ENCODE data around the gene NIPSNAP3A.

NIPSNAP3A gene

GRCh38 chr9:104743376-104743985, 4.0 kb upstream of the NIPSNAP3A start:
- no peak overlapping the region for H3K4me3 ChIP-seq (replicated peaks; ENCODE audit: insufficient read depth, low read length)

GRCh38 chr9:104745852-104746251, 1.6 kb upstream of the NIPSNAP3A start:
- Histone ChIP-seq H3K27ac (replicated peaks) (peak overlapping the region; percentile 93; the same call in 1 of the 2 replicates), H3K4me3 (replicated peaks; ENCODE audit: insufficient read depth, low read length) (no peak overlapping the region), H3K27me3 (ENCODE audit: insufficient read depth, poor library complexity, severe bottlenecking) (no peaks in the 10 kb centered on the region)
- no peak for TF ChIP-seq SPI1 (IDR thresholded peaks at IDR 0.05; ENCODE audit: borderline replicate concordance, low read depth)
- no peak for TF ChIP-seq GABPA (IDR thresholded peaks at IDR 0.05; ENCODE audit: low read depth)
- TF ChIP-seq REST (IDR thresholded peaks at IDR 0.05; ENCODE audit: insufficient replicate concordance, low read depth): no peak
- TF ChIP-seq CTCF (IDR thresholded peaks at IDR 0.05; ENCODE audit: insufficient read depth, low read length): no peak
- TF ChIP-seq POLR2AphosphoS5 (IDR thresholded peaks at IDR 0.05; ENCODE audit: low read depth): no peak
- no peak for DNase-seq (ENCODE audit: low read depth in 1 of 2, low spot score in 1 of 2)

More at GRCh38 chr9:104743376-104743985, 4.0 kb upstream of the NIPSNAP3A start:
- TF ChIP-seq CTCF (IDR thresholded peaks at IDR 0.05; ENCODE audit: insufficient read depth, low read length): peak; percentile 37
- TF ChIP-seq REST (IDR thresholded peaks at IDR 0.05; ENCODE audit: insufficient replicate concordance, low read depth): no peak
- DNase-seq (ENCODE audit: low read depth in 1 of 2, low spot score in 1 of 2): peak in 1 of 2 experiments; percentile 45
- Histone ChIP-seq H3K27ac (replicated peaks) (no peak overlapping the region), H3K27me3 (ENCODE audit: insufficient read depth, poor library complexity, severe bottlenecking) (no peaks in the 10 kb centered on the region)

GRCh38 chr9:104746285-104746684, 1.2 kb upstream of the NIPSNAP3A start:
- H3K4me3 ChIP-seq (replicated peaks; ENCODE audit: insufficient read depth, low read length): peak overlapping the region; percentile 83; the same call in 1 of the 2 replicates
- TF ChIP-seq REST (IDR thresholded peaks at IDR 0.05; ENCODE audit: insufficient replicate concordance, low read depth): no peak
- TF ChIP-seq CTCF (IDR thresholded peaks at IDR 0.05; ENCODE audit: insufficient read depth, low read length): no peak
- no peak for TF ChIP-seq POLR2AphosphoS5 (IDR thresholded peaks at IDR 0.05; ENCODE audit: low read depth)
- no peak for TF ChIP-seq GABPA (IDR thresholded peaks at IDR 0.05; ENCODE audit: low read depth)
- no peak for TF ChIP-seq SPI1 (IDR thresholded peaks at IDR 0.05; ENCODE audit: borderline replicate concordance, low read depth)
- no peaks in the 10 kb centered on the region for H3K27me3 ChIP-seq (ENCODE audit: insufficient read depth, poor library complexity, severe bottlenecking)
- H3K27ac ChIP-seq (replicated peaks): peak overlapping the region; percentile 93
- DNase-seq (ENCODE audit: low read depth in 1 of 2, low spot score in 1 of 2): no peak

All from HL-60 (cell line).